HCT116 (cell line): ENCODE measurements around the gene RUVBL1. TPM values are rescaled to one million over a fixed set of nuclear protein-coding genes. Genes with fewer than 3 reads are reported as not detected.

Experiments
- ATAC-seq: fragments of 200-7000 bp; cut with Tn5 transposase; 2 replicates; pipeline ENCODE4 v1.9.1; 2020; ENCODE audit warnings: mild to moderate bottlenecking, moderate library complexity
- BruUV-seq: library from RNA; stranded (reverse); fragments of 400-500 nt; replicated peaks from 2 replicates; lab custom pipeline; 2021; lab: Mats Ljungman, UMichigan
- CTCF ChIA-PET: fragments of 300-600 bp; sonication (Branson Sonifier 250); formaldehyde crosslinking; loops from one replicate; lab custom pipeline; 2021; ENCODE audit warnings: antibody characterized with exemption; lab: Charles Lee
- POLR2A ChIA-PET: fragments of 300-600, 350-600 bp; sonication (Branson Sonifier 250); formaldehyde crosslinking; loops from one replicate; lab custom pipeline; 2021; ENCODE audit warnings: antibody characterized with exemption; lab: Charles Lee
- RAD21 ChIA-PET, 2 experiments: fragments of 300-600 bp; sonication (Branson Sonifier 250); formaldehyde crosslinking; loops; one replicate each; lab custom pipeline; 2023; ENCODE audit warnings: low total read pairs in 2 of 2; ENCODE audit not compliant: uncharacterized antibody in 2 of 2, unreplicated experiment in 2 of 2, low non-redundant PET in 1 of 2; lab: Charles Lee
- DNase-seq: peaks from one replicate; pipeline ENCODE4 v3.0.0-alpha.2; 2010; ENCODE audit warnings: low read depth, low spot score
- H2AFZ ChIP-seq: fragments of 200-600 bp; shearing (Covaris generic), sonication (generic); 2 replicates; pipeline ENCODE4 v1.6.1; 2017; ENCODE audit warnings: low read depth, mixed run types, mixed read lengths, antibody characterized with exemption, low read length; ENCODE audit not compliant: poor library complexity, severe bottlenecking
- H3K27ac ChIP-seq: 2 replicates; pipeline ENCODE4 v1.5.1; 2012; ENCODE audit warnings: low read depth, low read length
- H3K27me3 ChIP-seq: fragments of 200-600 bp; sonication (generic); 2 replicates; pipeline ENCODE4 v1.6.1; 2016; ENCODE audit warnings: mixed run types, low read length, mixed read lengths; ENCODE audit not compliant: insufficient read depth
- H3K36me3 ChIP-seq, 2 experiments: fragments of 200-500 bp in 1 of 2; fragments of 200-600 bp in 1 of 2; sonication (Bioruptor generic) in 1 of 2; sonication (generic) in 1 of 2; 2 replicates each; pipeline versions ENCODE4 v1.5.1 to v1.6.1; 2014 to 2016; ENCODE audit warnings: low read length in 2 of 2, inconsistent platforms in 1 of 2, mixed read lengths in 1 of 2, mixed run types in 1 of 2; ENCODE audit not compliant: insufficient read depth in 2 of 2, control insufficient read depth in 1 of 2
- H3K4me1 ChIP-seq, 2 experiments: fragments of 200-600 bp in 1 of 2; sonication (generic) in 1 of 2; 2 replicates each; pipeline versions ENCODE4 v1.5.1 to v1.6.1; 2012 to 2017; ENCODE audit warnings: low read length in 2 of 2, inconsistent platforms in 1 of 2, mild to moderate bottlenecking in 1 of 2, mixed read lengths in 1 of 2, mixed run types in 1 of 2, moderate library complexity in 1 of 2; ENCODE audit not compliant: insufficient read depth in 2 of 2, control insufficient read depth in 1 of 2
- H3K4me2 ChIP-seq: fragments of 200-600 bp; sonication (generic); 2 replicates; pipeline ENCODE4 v1.6.1; 2017; ENCODE audit warnings: mixed run types, low read length, mixed read lengths
- H3K4me3 ChIP-seq, 2 experiments: fragments of 200-600 bp in 1 of 2; sonication (generic) in 1 of 2; replicated peaks in 1 of 2; 2 replicates each; pipeline ENCODE4 v1.5.1; 2011 to 2016; ENCODE audit warnings: low read length in 2 of 2, control low read depth in 1 of 2, low read depth in 1 of 2, mild to moderate bottlenecking in 1 of 2, mixed read lengths in 1 of 2, mixed run types in 1 of 2
- H3K79me2 ChIP-seq: fragments of 200-600 bp; sonication (generic); 2 replicates; pipeline ENCODE4 v1.6.1; 2017; ENCODE audit warnings: mild to moderate bottlenecking, mixed run types, low read length, moderate library complexity, mixed read lengths; ENCODE audit not compliant: insufficient read depth
- H3K9ac ChIP-seq: fragments of 200-600 bp; sonication (generic); 2 replicates; pipeline ENCODE4 v1.6.1; 2016; ENCODE audit warnings: low read length, mixed read lengths
- H3K9me2 ChIP-seq: fragments of 200-600 bp; sonication (generic), shearing (Covaris generic); 2 replicates; pipeline ENCODE4 v1.6.1; 2017; ENCODE audit warnings: mixed run types, mild to moderate bottlenecking, moderate library complexity; ENCODE audit not compliant: insufficient read depth
- H3K9me3 ChIP-seq, 2 experiments: fragments of 200-500 bp in 1 of 2; fragments of 200-600 bp in 1 of 2; sonication (Bioruptor generic) in 1 of 2; sonication (generic) in 1 of 2; 2 replicates each; pipeline ENCODE4 v1.6.1; 2014 to 2017; ENCODE audit warnings: low read length in 2 of 2, mixed read lengths in 2 of 2, inconsistent platforms in 1 of 2, low read depth in 1 of 2, mild to moderate bottlenecking in 1 of 2, mixed run types in 1 of 2, moderate library complexity in 1 of 2; ENCODE audit not compliant: control insufficient read depth in 1 of 2, insufficient read depth in 1 of 2
- H4K20me1 ChIP-seq: fragments of 200-600 bp; sonication (generic), shearing (Covaris generic); 2 replicates; pipeline ENCODE4 v1.6.1; 2017; ENCODE audit warnings: mixed run types, mild to moderate bottlenecking, moderate library complexity; ENCODE audit not compliant: insufficient read depth
- CEBPB ChIP-seq: IDR thresholded peaks from 2 replicates; pipeline ENCODE4 v1.6.1; 2012; ENCODE audit warnings: low read depth
- EGR1 ChIP-seq: IDR thresholded peaks from 2 replicates; pipeline ENCODE4 v1.6.1; 2012; ENCODE audit warnings: low read depth
- EZH2 ChIP-seq: fragments of 200-600 bp; sonication (generic); IDR thresholded peaks from 2 replicates; pipeline ENCODE4 v1.6.1; 2017; ENCODE audit warnings: antibody characterized with exemption, mixed run types
- FOSL1 ChIP-seq: IDR thresholded peaks from 2 replicates; pipeline ENCODE4 v1.6.1; 2012; ENCODE audit warnings: low read depth
- JUND ChIP-seq: IDR thresholded peaks from 2 replicates; pipeline ENCODE4 v1.6.1; 2012
- POLR2A ChIP-seq: IDR thresholded peaks from 2 replicates; pipeline ENCODE4 v1.7.0; 2011; ENCODE audit warnings: borderline replicate concordance; ENCODE audit not compliant: insufficient read depth, insufficient read length; ENCODE audit errors: extremely low read depth
- POLR2AphosphoS5 ChIP-seq: IDR thresholded peaks from 2 replicates; pipeline ENCODE4 v1.6.1; 2011; ENCODE audit warnings: mild to moderate bottlenecking, low read depth, low read length, moderate library complexity
- RAD21 ChIP-seq: IDR thresholded peaks from 2 replicates; pipeline ENCODE4 v1.6.1; 2012; ENCODE audit warnings: low read depth, mild to moderate bottlenecking
- SP1 ChIP-seq: IDR thresholded peaks from 2 replicates; pipeline ENCODE4 v1.6.1; 2012; ENCODE audit warnings: low read depth
- SRF ChIP-seq: IDR thresholded peaks from 2 replicates; pipeline ENCODE4 v1.6.1; 2012; ENCODE audit warnings: low read depth
- YY1 ChIP-seq: IDR thresholded peaks from 2 replicates; pipeline ENCODE4 v1.6.1; 2011; ENCODE audit warnings: low read length, low read depth, moderate library complexity, mild to moderate bottlenecking; ENCODE audit not compliant: insufficient replicate concordance; ENCODE audit errors: extremely low read depth
- ZNF274 ChIP-seq: fragments of 200-500 bp; sonication (Bioruptor generic); IDR thresholded peaks from 2 replicates; pipeline ENCODE4 v1.6.1; 2014; ENCODE audit warnings: mild to moderate bottlenecking, low read depth, low read length, inconsistent platforms
- intact Hi-C: fragments of 100-400 bp; cut with micrococcal nuclease; formaldehyde crosslinking; loops from 2 replicates; pipeline ENCODE4 v1.10.0; 2022
- total RNA-seq: library from RNA; stranded (reverse); gene quantifications from one replicate; pipeline ENCODE4 v1.2.1, GENCODE V29; 2021; ENCODE audit not compliant: unreplicated experiment
- TF ChIP-seq, protein P1 (sequence below): IDR thresholded peaks from 2 replicates; pipeline ENCODE4 v1.6.1; 2012; ENCODE audit warnings: low read depth
- TF ChIP-seq, protein P2 (sequence below): IDR thresholded peaks from 2 replicates; pipeline ENCODE4 v1.6.1; 2012

The RUVBL1 gene
- total RNA-seq, 1 experiment from 2014 or later: 129 TPM

DNA sequence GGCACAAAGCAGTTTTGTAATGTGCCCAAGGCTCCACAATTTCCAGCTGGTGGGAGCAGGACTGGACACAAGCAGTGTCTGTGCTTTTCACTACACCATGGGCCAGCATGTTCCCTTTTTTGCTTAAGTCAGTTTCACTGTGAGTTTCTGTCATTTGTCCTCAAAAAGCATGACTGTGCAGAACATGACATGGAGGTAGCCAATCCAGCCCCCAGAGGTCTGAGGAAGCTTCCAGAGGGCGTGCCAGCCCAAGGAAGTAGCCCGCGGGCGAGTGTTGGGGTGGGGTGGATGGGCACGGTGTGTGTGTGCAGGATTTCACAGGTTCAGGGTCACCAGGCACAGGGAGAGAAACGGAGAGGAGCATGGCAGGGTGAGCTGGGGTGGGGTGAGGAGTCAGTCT lies 21.7 kb upstream of the RUVBL1 start:
- H3K4me1 ChIP-seq: no peaks in the 10 kb centered on the region
- no TSS peak for BruUV-seq
- ChIA-PET RAD21 (no interaction called here), POLR2A (no interaction called here), CTCF (interaction anchor here (1.4 kb wide), 1 partner anchor 12 kb away, joined by 6 read pairs; no protein-coding TSS in a partner anchor)
- ATAC-seq: no peak
- no peaks in the 10 kb centered on the region for H3K9me2 ChIP-seq
- H3K36me3 ChIP-seq: no peaks in the 10 kb centered on the region
- no peaks in the 10 kb centered on the region for H4K20me1 ChIP-seq
- H2AFZ ChIP-seq: no peak overlapping the region
- TF ChIP-seq EZH2 (no peak), CEBPB (no peak), SP1 (no peak), POLR2AphosphoS5 (no peak)
- TF ChIP-seq, protein P1, sequence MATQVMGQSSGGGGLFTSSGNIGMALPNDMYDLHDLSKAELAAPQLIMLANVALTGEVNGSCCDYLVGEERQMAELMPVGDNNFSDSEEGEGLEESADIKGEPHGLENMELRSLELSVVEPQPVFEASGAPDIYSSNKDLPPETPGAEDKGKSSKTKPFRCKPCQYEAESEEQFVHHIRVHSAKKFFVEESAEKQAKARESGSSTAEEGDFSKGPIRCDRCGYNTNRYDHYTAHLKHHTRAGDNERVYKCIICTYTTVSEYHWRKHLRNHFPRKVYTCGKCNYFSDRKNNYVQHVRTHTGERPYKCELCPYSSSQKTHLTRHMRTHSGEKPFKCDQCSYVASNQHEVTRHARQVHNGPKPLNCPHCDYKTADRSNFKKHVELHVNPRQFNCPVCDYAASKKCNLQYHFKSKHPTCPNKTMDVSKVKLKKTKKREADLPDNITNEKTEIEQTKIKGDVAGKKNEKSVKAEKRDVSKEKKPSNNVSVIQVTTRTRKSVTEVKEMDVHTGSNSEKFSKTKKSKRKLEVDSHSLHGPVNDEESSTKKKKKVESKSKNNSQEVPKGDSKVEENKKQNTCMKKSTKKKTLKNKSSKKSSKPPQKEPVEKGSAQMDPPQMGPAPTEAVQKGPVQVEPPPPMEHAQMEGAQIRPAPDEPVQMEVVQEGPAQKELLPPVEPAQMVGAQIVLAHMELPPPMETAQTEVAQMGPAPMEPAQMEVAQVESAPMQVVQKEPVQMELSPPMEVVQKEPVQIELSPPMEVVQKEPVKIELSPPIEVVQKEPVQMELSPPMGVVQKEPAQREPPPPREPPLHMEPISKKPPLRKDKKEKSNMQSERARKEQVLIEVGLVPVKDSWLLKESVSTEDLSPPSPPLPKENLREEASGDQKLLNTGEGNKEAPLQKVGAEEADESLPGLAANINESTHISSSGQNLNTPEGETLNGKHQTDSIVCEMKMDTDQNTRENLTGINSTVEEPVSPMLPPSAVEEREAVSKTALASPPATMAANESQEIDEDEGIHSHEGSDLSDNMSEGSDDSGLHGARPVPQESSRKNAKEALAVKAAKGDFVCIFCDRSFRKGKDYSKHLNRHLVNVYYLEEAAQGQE: no peak
- intact Hi-C loops: no loop called here
- H3K4me2 ChIP-seq: no peak overlapping the region
- no peaks in the 10 kb centered on the region for H3K79me2 ChIP-seq
- H3K9me3 ChIP-seq: no peaks in the 10 kb centered on the region
- no peak for DNase-seq
- no peak overlapping the region for H3K9ac ChIP-seq
- H3K27ac ChIP-seq: no peak overlapping the region
- no peak overlapping the region for H3K4me3 ChIP-seq
- no peaks in the 10 kb centered on the region for H3K27me3 ChIP-seq

DNA sequence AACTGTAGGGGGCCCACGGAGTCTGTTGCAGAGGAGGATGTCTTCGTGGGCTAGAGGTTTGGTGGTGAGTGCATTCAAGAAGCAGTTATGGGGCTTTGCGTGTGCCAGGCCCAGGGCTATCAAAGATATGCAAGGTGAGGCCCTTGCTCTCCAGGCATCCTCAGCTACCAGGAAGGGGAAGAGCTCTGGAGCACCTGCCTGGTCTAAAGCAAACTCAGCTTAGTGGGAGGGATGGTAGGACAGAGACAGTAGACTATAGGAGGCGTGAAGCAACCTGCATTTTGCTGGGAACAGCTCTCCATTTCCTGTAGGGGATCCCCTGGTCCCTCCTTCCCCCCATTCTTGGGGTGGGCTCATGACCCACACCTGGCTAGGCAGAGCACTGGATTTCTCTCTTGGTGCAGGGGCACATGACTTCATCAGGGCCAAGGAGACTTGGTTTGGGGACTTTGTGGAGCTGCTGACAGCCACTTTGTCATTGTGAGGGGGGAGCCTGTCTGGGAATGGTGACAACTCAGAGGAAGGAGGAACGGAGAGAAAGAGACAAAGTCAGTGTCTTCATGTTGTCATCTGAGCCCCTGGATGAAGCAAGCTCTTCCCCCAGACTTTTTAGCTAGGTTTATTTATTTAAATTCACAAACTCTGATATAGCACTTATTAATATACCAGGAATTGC lies 21.0 kb upstream of the RUVBL1 start:
- Histone ChIP-seq H3K4me3 (no peak overlapping the region), H3K9me3 (no peaks in the 10 kb centered on the region), H3K79me2 (no peaks in the 10 kb centered on the region), H3K9me2 (no peaks in the 10 kb centered on the region), H3K27ac (no peak overlapping the region), H2AFZ (no peak overlapping the region), H3K36me3 (no peaks in the 10 kb centered on the region), H3K27me3 (no peaks in the 10 kb centered on the region; the same call in 1 of the 2 replicates), H3K9ac (no peak overlapping the region), H3K4me2 (no peak overlapping the region), H4K20me1 (no peaks in the 10 kb centered on the region), H3K4me1 (no peaks in the 10 kb centered on the region)
- TF ChIP-seq, protein P1: no peak
- TF ChIP-seq JUND (no peak), POLR2A (no peak), EZH2 (no peak), YY1 (no peak), FOSL1 (no peak), EGR1 (no peak), ZNF274 (no peak), RAD21 (no peak), SRF (no peak)
- TF ChIP-seq, protein P2, sequence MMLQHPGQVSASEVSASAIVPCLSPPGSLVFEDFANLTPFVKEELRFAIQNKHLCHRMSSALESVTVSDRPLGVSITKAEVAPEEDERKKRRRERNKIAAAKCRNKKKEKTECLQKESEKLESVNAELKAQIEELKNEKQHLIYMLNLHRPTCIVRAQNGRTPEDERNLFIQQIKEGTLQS: no peak
- BruUV-seq: no TSS peak
- ChIA-PET RAD21 (no interaction called here), CTCF (interaction anchor here (1.4 kb wide), 1 partner anchor 11 kb away, joined by 6 read pairs; no protein-coding TSS in a partner anchor), POLR2A (no interaction called here)
- intact Hi-C loops: no loop called here
- ATAC-seq (no peak), DNase-seq (no peak)
